PC-3 (cell line): ENCODE measurements around the gene ZNF516. TPM values are rescaled to one million over a fixed set of nuclear protein-coding genes. Genes with fewer than 3 reads are reported as not detected.

ENCODE experiments used
- ATAC-seq: fragments of 200-7000 bp; cut with Tn5 transposase; 2 replicates; pipeline ENCODE4 v1.9.1; 2020; ENCODE audit warnings: mild to moderate bottlenecking, moderate library complexity
- BruUV-seq: library from RNA; stranded (reverse); fragments of 400-500 nt; replicated peaks from 2 replicates; lab custom pipeline; 2021; lab: Mats Ljungman, UMichigan
- CTCF ChIA-PET: fragments of 300-600 bp; sonication (Branson Sonifier 250); formaldehyde crosslinking; loops from one replicate; lab custom pipeline; 2022; ENCODE audit warnings: antibody characterized with exemption; lab: Charles Lee
- POLR2A ChIA-PET: fragments of 300-600 bp; sonication (Branson Sonifier 250); formaldehyde crosslinking; loops from one replicate; lab custom pipeline; 2022; ENCODE audit warnings: antibody characterized with exemption; ENCODE audit not compliant: unreplicated experiment; lab: Charles Lee
- DNase-seq: peaks from one replicate; pipeline ENCODE4 v3.0.0-alpha.2; 2015
- H2AFZ ChIP-seq: fragments of 300-600 bp; sonication (generic); 2 replicates; pipeline ENCODE4 v1.6.0; 2016; ENCODE audit warnings: antibody characterized with exemption, low read length
- H3F3A ChIP-seq: fragments of 300-600 bp; sonication (generic); one replicate; pipeline ENCODE4 v1.6.0; 2017; ENCODE audit warnings: antibody characterized with exemption, low read length, control low read depth, mild to moderate bottlenecking; ENCODE audit not compliant: unreplicated experiment
- H3K27ac ChIP-seq: fragments of 300-600 bp; sonication (generic); 2 replicates; pipeline ENCODE4 v1.5.1; 2016; ENCODE audit warnings: mild to moderate bottlenecking, low read length
- H3K27me3 ChIP-seq: fragments of 300-600 bp; sonication (generic); 2 replicates; pipeline ENCODE4 v1.6.1; 2016; ENCODE audit warnings: low read length, mixed read lengths
- H3K36me3 ChIP-seq: fragments of 300-600 bp; sonication (generic); 2 replicates; pipeline ENCODE4 v1.6.1; 2016; ENCODE audit warnings: low read depth, mixed run types, low read length, mixed read lengths
- H3K4me1 ChIP-seq: fragments of 300-600 bp; sonication (generic); 2 replicates; pipeline ENCODE4 v1.5.1; 2016; ENCODE audit warnings: low read length; ENCODE audit not compliant: insufficient read depth
- H3K4me2 ChIP-seq: fragments of 300-600 bp; sonication (generic); 2 replicates; pipeline ENCODE4 v1.6.0; 2016; ENCODE audit warnings: low read length
- H3K4me3 ChIP-seq: fragments of 300-600 bp; sonication (generic); 2 replicates; pipeline ENCODE4 v1.5.1; 2016; ENCODE audit warnings: mild to moderate bottlenecking, low read length, mixed read lengths
- H3K79me2 ChIP-seq: fragments of 300-600 bp; sonication (generic); 2 replicates; pipeline ENCODE4 v1.6.1; 2017; ENCODE audit warnings: low read length, mixed read lengths
- H3K9ac ChIP-seq: fragments of 300-600 bp; sonication (generic); 2 replicates; pipeline ENCODE4 v1.6.0; 2016; ENCODE audit warnings: mild to moderate bottlenecking, low read length
- H3K9me2 ChIP-seq: fragments of 300-600 bp; sonication (generic); replicated peaks from 2 replicates; pipeline ENCODE4 v1.6.1; 2016; ENCODE audit warnings: mixed run types, low read length, mixed read lengths
- H3K9me3 ChIP-seq: fragments of 300-600 bp; sonication (generic); 2 replicates; pipeline ENCODE4 v1.6.1; 2016; ENCODE audit warnings: low read length, mixed read lengths
- H4K20me1 ChIP-seq: fragments of 300-600 bp; sonication (generic); 2 replicates; pipeline ENCODE4 v1.6.1; 2016; ENCODE audit warnings: low read length, mixed read lengths
- EZH2 ChIP-seq: fragments of 300-600 bp; sonication (generic); IDR thresholded peaks from one replicate; pipeline ENCODE4 v1.6.1; 2017; ENCODE audit warnings: antibody characterized with exemption, mild to moderate bottlenecking, low read length; ENCODE audit not compliant: unreplicated experiment
- EZH2phosphoT487 ChIP-seq: fragments of 300-600 bp; sonication (generic); IDR thresholded peaks from 2 replicates; pipeline ENCODE4 v1.6.1; 2018; ENCODE audit warnings: mild to moderate bottlenecking, antibody characterized with exemption, low read length, borderline replicate concordance
- intact Hi-C: fragments of 100-400 bp; cut with micrococcal nuclease; formaldehyde crosslinking; loops from 2 replicates; pipeline ENCODE4 v1.9.0; 2023
- total RNA-seq: library from RNA; depleted of rRNA; stranded (reverse); fragments of >200 nt; gene quantifications from 2 replicates; pipeline ENCODE4 v1.2.3, GENCODE V29; 2014
- TF ChIP-seq, protein P1 (sequence below): fragments of 300-600 bp; sonication (generic); conservative IDR thresholded peaks from 2 replicates; pipeline ENCODE4 v1.5.1; 2017; ENCODE audit warnings: antibody characterized with exemption, low read depth, mild to moderate bottlenecking, low read length

ZNF516 gene
- total RNA-seq, 1 experiment from 2014 or later = 4.0 TPM

DNA sequence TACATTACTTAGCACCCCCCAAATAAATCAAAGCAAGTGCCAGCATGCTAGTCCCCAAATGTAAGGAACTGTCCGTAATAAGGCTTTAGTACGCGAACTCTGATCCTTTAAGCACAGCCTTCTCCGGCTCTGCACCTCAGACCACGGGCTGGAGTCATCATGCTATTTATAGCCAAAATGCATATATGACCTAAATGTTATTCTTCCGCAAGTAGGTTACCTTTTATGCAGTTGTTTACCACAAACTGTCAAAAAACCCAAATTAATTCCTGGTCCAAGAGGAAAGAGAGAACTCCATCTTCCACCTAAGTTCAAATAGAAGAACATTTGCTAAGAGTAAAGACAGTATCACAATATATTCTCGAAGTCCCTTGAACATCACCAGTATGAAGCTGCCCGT is 42.7 kb downstream of the ZNF516 start:
- H3K4me1 ChIP-seq = no peaks in the 10 kb centered on the region; the same call in 1 of the 2 replicates
- no peak overlapping the region for H3K4me2 ChIP-seq
- H3K27me3 ChIP-seq = peaks cover 61% of the 10 kb centered on the region
- no peaks in the 10 kb centered on the region for H4K20me1 ChIP-seq
- TF ChIP-seq, protein P1, sequence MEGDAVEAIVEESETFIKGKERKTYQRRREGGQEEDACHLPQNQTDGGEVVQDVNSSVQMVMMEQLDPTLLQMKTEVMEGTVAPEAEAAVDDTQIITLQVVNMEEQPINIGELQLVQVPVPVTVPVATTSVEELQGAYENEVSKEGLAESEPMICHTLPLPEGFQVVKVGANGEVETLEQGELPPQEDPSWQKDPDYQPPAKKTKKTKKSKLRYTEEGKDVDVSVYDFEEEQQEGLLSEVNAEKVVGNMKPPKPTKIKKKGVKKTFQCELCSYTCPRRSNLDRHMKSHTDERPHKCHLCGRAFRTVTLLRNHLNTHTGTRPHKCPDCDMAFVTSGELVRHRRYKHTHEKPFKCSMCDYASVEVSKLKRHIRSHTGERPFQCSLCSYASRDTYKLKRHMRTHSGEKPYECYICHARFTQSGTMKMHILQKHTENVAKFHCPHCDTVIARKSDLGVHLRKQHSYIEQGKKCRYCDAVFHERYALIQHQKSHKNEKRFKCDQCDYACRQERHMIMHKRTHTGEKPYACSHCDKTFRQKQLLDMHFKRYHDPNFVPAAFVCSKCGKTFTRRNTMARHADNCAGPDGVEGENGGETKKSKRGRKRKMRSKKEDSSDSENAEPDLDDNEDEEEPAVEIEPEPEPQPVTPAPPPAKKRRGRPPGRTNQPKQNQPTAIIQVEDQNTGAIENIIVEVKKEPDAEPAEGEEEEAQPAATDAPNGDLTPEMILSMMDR = no peak
- TF ChIP-seq EZH2phosphoT487 (no peak), EZH2 (no peak)
- no peaks in the 10 kb centered on the region for H3K79me2 ChIP-seq
- H3F3A ChIP-seq = no peaks in the 10 kb centered on the region
- ChIA-PET POLR2A (no interaction called here), CTCF (no interaction called here)
- H3K27ac ChIP-seq = no peak overlapping the region
- DNase-seq = no peak
- no peak overlapping the region for H3K9ac ChIP-seq
- H3K9me3 ChIP-seq = no peaks in the 10 kb centered on the region
- no peaks in the 10 kb centered on the region for H3K36me3 ChIP-seq
- ATAC-seq = no peak
- H3K4me3 ChIP-seq = no peak overlapping the region
- no TSS peak for BruUV-seq
- no peaks in the 10 kb centered on the region for H3K9me2 ChIP-seq
- H2AFZ ChIP-seq = no peak overlapping the region
- intact Hi-C loops = loop anchor here (5.0 kb wide), 1 partner anchor 40 kb away; no protein-coding TSS in a partner anchor

DNA sequence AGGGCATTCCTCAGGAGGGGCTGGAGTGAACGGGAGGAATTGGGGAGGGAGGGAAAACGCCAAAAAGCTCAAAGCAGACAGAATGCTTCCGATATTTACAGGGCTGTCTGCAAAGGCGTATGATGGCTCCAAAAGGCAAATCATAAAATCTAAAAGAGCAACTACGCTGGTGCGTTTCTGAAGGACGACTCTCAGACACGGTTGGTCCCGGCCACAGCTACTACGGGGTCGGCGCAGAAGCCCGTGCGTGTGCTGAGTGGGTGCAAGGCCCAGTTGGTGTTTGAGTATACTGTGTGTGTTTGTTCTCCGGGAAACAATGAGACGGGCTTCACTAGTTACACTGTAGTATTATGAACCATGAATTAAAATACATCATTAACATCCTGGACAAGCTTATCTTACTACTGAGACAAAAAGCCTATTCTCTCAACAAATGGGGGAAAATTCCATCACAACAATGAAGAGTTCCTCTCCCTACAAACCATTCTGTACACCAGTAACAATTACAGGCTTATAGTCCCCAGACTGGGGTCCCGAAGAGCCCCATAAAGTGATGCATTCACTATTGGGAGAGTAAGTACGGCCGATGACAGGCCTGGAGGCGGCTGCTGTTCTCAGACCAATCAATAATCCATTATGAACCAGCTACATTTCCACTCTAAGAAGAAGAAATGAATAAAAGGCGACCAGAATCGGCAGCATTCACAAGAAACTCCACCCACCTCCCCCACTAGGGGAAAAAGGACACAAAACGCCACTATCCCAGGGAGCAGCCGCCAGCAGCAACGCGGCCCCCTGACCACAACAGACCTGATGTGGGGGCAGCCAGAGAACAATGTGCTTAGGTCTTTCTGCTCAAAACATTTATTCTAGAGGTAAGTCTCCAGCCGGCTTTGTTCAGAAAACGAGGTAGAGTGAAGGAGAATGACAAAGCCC is 43.4 kb downstream of the ZNF516 start:
- Histone ChIP-seq H2AFZ (peak overlapping the region; percentile 86), H3K9me3 (no peaks in the 10 kb centered on the region), H3K79me2 (no peaks in the 10 kb centered on the region), H3K9ac (peak overlapping the region; percentile 65), H3K4me2 (peak overlapping the region; percentile 82), H3F3A (no peaks in the 10 kb centered on the region), H3K27me3 (peaks cover 62% of the 10 kb centered on the region), H3K9me2 (no peaks in the 10 kb centered on the region), H4K20me1 (no peaks in the 10 kb centered on the region), H3K4me1 (no peaks in the 10 kb centered on the region; the same call in 1 of the 2 replicates), H3K36me3 (no peaks in the 10 kb centered on the region), H3K27ac (0 out of 2 replicates have a peak overlapping the region, but pooled peaks have one; percentile 26), H3K4me3 (peak overlapping the region; percentile 68)
- intact Hi-C loops = loop anchor here (5.0 kb wide), 1 partner anchor 41 kb away; no protein-coding TSS in a partner anchor
- ChIA-PET CTCF (no interaction called here), POLR2A (no interaction called here)
- DNase-seq (no peak), ATAC-seq (peak; percentile 32)
- BruUV-seq = no TSS peak
- TF ChIP-seq EZH2phosphoT487 (no peak), EZH2 (no peak)
- TF ChIP-seq, protein P1 = no peak
